GM21367 (cell line): ENCODE data around the gene KIAA0586.
"Not testable (repeated sequence)": the region's sequence is repeated elsewhere in the genome, so short reads cannot be mapped to it uniquely, and the experiment has no call there.

ENCODE experiments used
- ATAC-seq: cut with Tn5 transposase; IDR thresholded peaks from one replicate; pipeline ENCODE4 v1.9.1; 2021; ENCODE audit not compliant: unreplicated experiment

The KIAA0586 gene

DNA sequence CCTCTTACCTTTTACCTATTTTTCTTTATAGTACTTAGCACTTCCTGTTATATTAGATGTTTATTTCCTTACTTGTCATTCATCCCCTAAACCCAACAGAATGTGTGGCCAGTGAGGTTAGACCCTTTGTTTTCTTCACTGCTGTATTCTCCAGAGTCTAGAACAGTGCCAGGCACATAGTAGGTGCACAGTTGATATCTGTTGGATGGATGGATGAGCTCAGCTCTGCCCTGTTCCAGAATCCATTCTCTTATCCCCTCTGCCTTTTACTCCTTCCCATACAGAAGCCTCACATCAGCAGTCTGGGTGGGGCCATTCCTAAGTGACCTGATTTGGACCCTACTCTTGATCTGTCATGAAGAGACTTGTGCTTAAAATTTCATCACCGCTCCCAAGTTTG lies 115.7 kb downstream of the KIAA0586 start:
- ATAC-seq = no peak

DNA sequence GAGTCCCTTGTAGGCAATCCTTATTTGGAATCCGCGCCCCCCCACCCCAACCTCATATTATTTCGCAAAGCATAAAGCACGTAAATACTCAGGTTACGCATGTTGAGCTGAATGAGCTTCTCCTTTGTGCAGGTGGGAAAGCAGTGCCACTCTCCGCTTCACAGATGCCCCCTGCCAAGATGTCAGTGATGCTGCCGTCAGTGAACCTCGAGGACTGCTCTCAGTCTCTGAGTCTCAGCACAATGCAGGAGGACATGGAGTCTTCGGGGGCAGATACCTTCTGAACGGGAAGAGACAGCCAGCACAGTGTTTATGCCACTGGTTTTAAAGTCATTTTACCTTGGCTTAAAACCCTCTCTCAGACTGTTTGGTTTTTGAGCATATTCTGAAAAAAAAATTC lies 120.1 kb downstream of the KIAA0586 start:
- ATAC-seq = no peak

GRCh38 chr14:58549105-58549757 lies 121.7 kb downstream of the KIAA0586 start:
- ATAC-seq = no peak

- no peak for ATAC-seq
These were observed 126.4 kb downstream of the KIAA0586 start for GRCh38 chr14:58553959-58554358.

GRCh38 chr14:58555647-58556046 lies 128.1 kb downstream of the KIAA0586 start:
- no peak for ATAC-seq

DNA sequence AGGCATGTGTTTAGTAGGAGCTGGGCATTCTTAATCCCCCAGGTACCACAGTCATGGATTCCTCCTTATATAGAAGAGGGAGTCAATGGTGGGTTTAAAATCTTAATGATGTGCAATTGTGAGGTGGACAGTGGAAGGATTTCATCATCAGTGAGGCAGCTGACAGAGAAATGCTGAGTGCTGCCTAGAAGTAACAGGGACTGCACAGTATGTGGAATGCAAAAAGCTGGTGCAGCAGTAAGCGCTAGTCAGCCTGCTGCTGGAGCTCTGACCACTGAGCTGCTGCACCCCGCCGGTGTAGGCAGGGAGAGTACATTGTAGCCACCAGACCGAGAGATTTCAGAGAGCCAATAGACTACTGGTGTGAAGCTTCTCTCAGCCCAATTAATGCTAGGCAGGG lies 129.7 kb downstream of the KIAA0586 start:
- ATAC-seq = no peak

GRCh38 chr14:58560208-58560607 lies 132.7 kb downstream of the KIAA0586 start:
- ATAC-seq = no peak

GRCh38 chr14:58562141-58562540 lies 134.6 kb downstream of the KIAA0586 start:
- ATAC-seq = no peak

DNA sequence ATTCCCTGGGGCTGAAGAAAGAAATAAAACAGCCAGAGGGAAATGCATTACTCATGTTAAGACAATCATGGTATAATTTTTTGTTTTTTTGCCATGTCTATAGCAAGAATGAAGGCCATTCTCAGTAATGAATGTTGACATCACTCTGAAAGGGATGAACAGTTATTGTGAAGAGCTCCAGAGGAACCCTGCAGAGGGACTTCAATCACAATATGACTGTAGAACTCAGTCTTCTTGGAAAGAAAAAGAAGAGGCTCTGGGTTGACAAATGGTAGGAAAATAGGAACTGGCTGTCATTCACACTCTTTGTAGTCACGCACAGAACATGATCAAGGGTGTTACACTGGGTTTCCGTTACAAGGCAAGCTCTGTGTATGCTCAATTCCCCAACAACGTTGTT lies 136.5 kb downstream of the KIAA0586 start:
- ATAC-seq = no peak

- ATAC-seq = no peak
These were observed 138.3 kb downstream of the KIAA0586 start for GRCh38 chr14:58565832-58566231.

DNA sequence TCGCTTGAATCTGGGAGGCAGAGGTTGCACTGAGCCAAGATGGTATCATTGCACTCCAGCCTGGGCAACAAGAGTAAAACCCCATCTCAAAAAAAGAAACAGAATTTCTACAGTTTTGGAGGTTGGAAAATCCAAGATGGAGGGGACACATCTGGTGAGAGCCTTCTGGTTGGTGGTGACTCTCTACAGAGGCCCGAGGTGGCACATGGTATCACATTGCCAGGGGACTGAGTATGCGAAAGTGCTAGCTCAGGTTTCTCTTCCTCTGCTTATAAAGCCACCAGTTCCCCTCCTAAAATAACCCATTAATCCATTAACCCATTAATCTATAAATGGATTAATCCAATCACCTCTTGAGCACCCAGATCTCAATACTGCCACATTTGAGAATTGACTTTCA lies 139.5 kb downstream of the KIAA0586 start:
- no peak for ATAC-seq

- ATAC-seq = no peak
These were observed 140.8 kb downstream of the KIAA0586 start for GRCh38 chr14:58568322-58568721.

GRCh38 chr14:58571256-58571655 lies 143.7 kb downstream of the KIAA0586 start:
- ATAC-seq = no peak

- no peak for ATAC-seq
These were observed 144.4 kb downstream of the KIAA0586 start for GRCh38 chr14:58571769-58572472.

DNA sequence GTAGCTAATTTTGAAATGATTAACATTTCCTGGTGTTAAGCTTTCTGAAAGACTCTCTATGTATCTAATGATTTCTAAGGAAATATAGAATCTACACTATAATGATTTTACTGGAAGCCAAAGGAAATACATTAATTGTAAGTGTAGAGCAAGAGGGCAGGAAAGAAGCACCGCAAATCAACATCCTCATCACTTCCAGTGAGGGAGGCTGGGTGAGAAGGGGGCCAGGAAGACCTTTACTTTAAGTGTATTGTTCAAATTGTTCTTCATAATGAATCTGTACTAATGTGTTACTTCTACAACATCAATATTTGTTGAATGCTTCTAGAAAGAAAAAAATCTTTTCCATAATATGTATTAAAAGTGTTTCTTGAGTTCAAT lies 144.9 kb downstream of the KIAA0586 start:
- ATAC-seq = no peak

GRCh38 chr14:58572863-58573262 lies 145.3 kb downstream of the KIAA0586 start:
- no peak for ATAC-seq

DNA sequence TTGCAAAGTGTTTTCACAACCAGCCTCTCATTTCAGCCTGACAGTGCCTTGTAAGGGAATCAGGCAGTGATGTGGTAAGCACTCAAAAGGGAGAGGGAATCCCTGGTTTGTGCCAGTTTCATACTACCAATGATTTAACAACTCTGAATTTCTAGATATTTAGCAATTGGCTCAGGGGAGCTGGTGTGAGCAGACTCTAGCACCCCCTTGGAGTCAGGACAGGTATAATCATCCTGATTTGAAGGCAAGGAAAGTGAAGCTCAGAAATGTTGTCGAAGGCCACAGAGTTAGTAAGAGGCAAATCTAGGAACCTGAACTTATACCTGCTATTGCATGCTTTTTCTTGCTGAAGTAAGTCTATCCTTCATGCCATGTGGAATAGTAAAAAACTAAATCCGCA lies 147.1 kb downstream of the KIAA0586 start:
- ATAC-seq = no peak

DNA sequence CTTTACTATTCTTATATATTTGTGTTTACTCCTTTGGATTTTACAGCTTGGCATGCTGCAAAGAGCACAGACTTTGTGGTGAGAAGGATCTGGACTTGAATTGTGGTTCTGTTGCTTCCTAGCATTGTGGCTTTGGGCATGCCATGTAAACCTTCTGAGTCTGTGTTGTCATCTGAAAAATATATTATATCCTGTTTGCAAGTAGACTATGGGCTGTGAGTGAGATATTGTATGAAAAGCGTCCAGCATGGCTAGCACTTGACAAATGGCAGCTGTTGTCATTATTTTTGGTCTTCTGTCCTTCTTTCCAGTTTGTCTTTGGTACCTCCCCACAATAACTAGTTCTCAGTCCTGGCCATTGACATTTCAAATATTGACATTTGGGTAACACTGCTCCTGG lies 148.4 kb downstream of the KIAA0586 start:
- no peak for ATAC-seq

- ATAC-seq = not testable (repeated sequence)
These were observed 152.5 kb downstream of the KIAA0586 start for GRCh38 chr14:58580035-58580434.

DNA sequence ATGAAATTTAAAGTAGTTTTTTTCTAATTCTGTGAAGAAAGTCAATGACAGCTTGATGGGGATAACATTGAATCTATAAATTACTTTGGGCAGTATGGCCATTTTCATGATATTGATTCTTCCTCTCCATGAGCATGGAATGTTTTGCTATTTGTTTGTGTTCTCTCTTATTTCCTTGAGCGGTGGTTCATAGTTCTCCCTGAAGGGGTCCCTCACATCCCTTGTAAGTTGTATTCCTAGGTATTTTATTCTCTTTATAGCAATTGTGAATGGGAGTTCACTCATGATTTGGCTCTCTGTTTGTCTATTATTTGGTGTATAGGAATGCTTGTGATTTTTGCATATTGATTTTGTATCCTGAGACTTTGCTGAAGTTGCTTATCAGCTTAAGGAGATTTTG lies 153.9 kb downstream of the KIAA0586 start:
- ATAC-seq = not testable (repeated sequence)

DNA sequence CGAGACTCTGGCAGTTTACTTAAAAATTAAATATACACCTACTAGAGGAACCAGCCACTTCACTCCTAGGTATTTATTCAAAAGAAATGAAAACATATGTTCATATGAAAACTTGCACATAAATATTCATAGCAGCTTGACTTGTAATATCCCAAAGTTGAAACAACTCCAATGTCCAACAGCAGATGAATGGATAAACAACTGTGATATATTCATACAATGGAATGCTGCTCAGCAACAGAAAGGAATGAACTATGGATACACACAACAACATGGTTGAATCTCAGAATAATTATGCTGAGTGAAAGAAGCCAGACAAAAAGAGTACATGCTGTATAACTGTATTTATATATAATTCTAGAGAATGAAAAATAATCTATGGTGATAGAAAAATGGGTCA lies 156.9 kb downstream of the KIAA0586 start:
- ATAC-seq = no peak

DNA sequence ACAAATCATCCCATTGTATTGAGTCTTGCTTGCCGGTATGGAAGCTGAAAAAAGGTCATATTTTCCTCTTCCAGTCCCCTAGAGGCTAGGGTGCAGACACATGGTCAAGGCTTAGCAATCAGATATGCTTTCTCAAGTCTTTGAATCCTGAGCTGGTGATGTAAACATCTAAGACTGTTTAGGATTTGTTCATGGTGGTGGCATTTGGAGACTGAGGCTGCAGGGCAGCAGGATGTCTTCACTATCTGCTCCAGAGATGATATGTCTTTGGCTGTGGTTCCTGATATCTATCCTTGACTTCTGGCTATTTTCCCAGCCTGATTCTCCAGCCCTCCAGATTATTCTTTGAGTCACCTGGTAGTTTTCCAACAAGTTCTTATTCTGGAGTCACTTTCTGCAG lies 159.8 kb downstream of the KIAA0586 start:
- ATAC-seq = no peak

DNA sequence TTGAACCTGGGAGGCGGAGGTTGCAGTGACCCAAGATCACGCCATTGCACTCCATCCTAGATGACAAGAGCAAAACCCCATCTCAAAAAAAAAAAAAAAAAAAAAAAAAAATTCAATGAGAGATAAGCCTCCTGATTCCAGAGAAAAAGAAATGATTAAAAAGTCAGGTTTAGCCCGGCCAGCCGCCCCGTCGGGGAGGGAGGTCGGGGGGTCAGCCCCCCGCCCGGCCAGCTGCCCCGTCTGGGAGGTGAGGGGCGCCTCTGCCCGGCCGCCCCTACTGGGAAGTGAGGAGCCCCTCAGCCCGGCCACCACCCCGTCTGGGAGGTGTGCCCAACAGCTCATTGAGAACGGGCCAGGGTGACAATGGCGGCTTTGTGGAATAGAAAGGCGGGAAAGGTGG lies 160.8 kb downstream of the KIAA0586 start:
- not testable (repeated sequence) for ATAC-seq
